Stimulated activated naive CD8-positive, alpha-beta T cell treated with anti-CD3 and anti-CD28 coated beads, Interleukin-15, Interleukin-2, amounts not matched to agents 100 ng/mL and 50 ng/mL, for 24 hours (primary cell): ENCODE data around the gene CNNM2.
"Not testable (repeated sequence)": the region's sequence is repeated elsewhere in the genome, so short reads cannot be mapped to it uniquely, and the experiment has no call there.

Source experiments
- H3K27ac Mint-ChIP-seq: one replicate; pipeline ENCODE4 v1.8.0; 2021; ENCODE audit warnings: mild to moderate bottlenecking, mixed read lengths
- H3K27me3 Mint-ChIP-seq: one replicate; pipeline ENCODE4 v1.8.0; 2021; ENCODE audit warnings: mixed read lengths
- H3K36me3 Mint-ChIP-seq: one replicate; pipeline ENCODE4 v1.8.0; 2021; ENCODE audit warnings: low read depth, mixed read lengths
- H3K4me1 Mint-ChIP-seq: one replicate; pipeline ENCODE4 v1.8.0; 2021; ENCODE audit warnings: low read depth, mixed read lengths
- H3K4me3 Mint-ChIP-seq: one replicate; pipeline ENCODE4 v1.8.0; 2021; ENCODE audit warnings: mild to moderate bottlenecking, mixed read lengths
- H3K9me3 Mint-ChIP-seq: one replicate; pipeline ENCODE4 v1.8.0; 2021; ENCODE audit warnings: mixed read lengths

CNNM2 gene

DNA sequence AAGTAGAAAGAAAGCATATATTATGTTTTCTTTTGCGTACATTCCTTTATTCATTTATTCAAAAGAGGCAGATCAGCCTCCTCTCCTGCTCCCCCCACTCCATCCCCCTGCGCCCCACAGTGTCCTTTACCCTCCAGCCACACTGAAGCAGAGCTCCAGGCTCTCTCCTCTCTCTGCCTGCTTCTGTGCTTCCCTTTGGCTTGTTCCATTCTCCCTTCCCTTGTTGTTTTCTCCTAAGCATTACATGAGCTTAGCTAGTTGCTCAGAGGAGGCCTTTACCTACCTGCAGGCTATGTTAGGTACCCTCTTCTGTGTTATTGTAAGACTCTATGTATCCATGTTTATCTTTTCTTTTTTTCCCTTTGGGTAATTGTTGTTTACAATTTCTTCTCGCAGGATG is 27.4 kb downstream of the CNNM2 start:
- Mint-ChIP-seq H3K27me3 (no peaks in the 10 kb centered on the region), H3K9me3 (no peaks in the 10 kb centered on the region), H3K27ac (no peak overlapping the region), H3K4me3 (no peak overlapping the region), H3K4me1 (no peaks in the 10 kb centered on the region), H3K36me3 (no peaks in the 10 kb centered on the region)

- Mint-ChIP-seq H3K4me1 (no peaks in the 10 kb centered on the region), H3K36me3 (no peaks in the 10 kb centered on the region), H3K4me3 (no peak overlapping the region), H3K27ac (no peak overlapping the region), H3K9me3 (no peaks in the 10 kb centered on the region), H3K27me3 (no peaks in the 10 kb centered on the region)
Observed at GRCh38 chr10:102945962-102946361, 27.9 kb downstream of the CNNM2 start.

DNA sequence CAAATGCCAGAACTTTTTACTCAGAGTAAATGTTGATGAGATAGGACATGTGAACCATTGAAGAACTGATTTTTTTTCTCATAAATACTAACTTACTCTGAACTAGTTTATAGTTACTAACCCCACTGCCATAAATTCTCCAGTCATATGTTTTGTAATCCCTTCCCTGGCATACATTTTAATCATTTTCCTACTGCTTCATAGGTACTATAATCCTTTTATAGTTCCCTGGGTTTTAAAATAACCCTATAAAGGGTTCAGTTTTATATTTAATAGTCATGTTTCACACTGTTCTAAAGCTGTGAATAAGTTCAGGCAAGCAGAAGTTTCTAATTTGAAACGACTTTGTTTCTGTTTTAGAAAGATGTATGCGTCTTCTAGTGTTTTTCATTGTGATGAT is 28.9 kb downstream of the CNNM2 start:
- Mint-ChIP-seq H3K27ac (no peak overlapping the region), H3K36me3 (no peaks in the 10 kb centered on the region), H3K27me3 (no peaks in the 10 kb centered on the region), H3K9me3 (no peaks in the 10 kb centered on the region), H3K4me3 (no peak overlapping the region), H3K4me1 (no peaks in the 10 kb centered on the region)

GRCh38 chr10:102948176-102948575 is 30.1 kb downstream of the CNNM2 start:
- H3K36me3 Mint-ChIP-seq = no peaks in the 10 kb centered on the region
- H3K4me1 Mint-ChIP-seq = no peaks in the 10 kb centered on the region
- H3K9me3 Mint-ChIP-seq = no peaks in the 10 kb centered on the region
- H3K27ac Mint-ChIP-seq = no peak overlapping the region
- no peaks in the 10 kb centered on the region for H3K27me3 Mint-ChIP-seq
- H3K4me3 Mint-ChIP-seq = no peak overlapping the region

- no peaks in the 10 kb centered on the region for H3K36me3 Mint-ChIP-seq
- H3K27me3 Mint-ChIP-seq = no peaks in the 10 kb centered on the region
- no peaks in the 10 kb centered on the region for H3K9me3 Mint-ChIP-seq
- H3K4me3 Mint-ChIP-seq = no peak overlapping the region
- H3K27ac Mint-ChIP-seq = no peak overlapping the region
- no peaks in the 10 kb centered on the region for H3K4me1 Mint-ChIP-seq
Observed at GRCh38 chr10:102948786-102949185, 30.7 kb downstream of the CNNM2 start.

DNA sequence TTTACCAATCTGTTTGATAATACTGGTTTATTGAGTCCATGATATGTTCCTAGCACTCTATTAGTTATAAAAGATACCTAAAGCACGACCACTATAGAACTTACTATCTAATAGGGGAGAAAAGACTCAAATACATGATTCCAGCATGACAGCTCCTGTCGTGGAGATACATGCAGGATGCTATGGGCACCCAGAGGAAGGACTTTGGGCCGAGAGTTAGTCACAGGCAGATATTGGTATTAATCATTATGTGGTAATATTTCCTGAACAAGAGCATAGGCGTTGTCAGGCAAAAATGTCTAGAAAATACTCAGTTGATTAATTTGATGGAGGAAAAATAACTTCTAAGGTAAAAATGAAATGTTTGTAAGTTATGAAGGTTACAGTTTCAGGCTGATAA is 31.8 kb downstream of the CNNM2 start:
- no peaks in the 10 kb centered on the region for H3K27me3 Mint-ChIP-seq
- H3K4me1 Mint-ChIP-seq = no peaks in the 10 kb centered on the region
- H3K36me3 Mint-ChIP-seq = peaks cover 2% of the 10 kb centered on the region
- H3K4me3 Mint-ChIP-seq = no peak overlapping the region
- no peaks in the 10 kb centered on the region for H3K9me3 Mint-ChIP-seq
- H3K27ac Mint-ChIP-seq = no peak overlapping the region

- Mint-ChIP-seq H3K4me1 (no peaks in the 10 kb centered on the region), H3K27me3 (no peaks in the 10 kb centered on the region), H3K36me3 (peaks cover 4% of the 10 kb centered on the region), H3K9me3 (no peaks in the 10 kb centered on the region), H3K27ac (no peak overlapping the region), H3K4me3 (no peak overlapping the region)
Observed at GRCh38 chr10:102951316-102951715, 33.2 kb downstream of the CNNM2 start.

GRCh38 chr10:102959360-102959759 is 41.3 kb downstream of the CNNM2 start:
- Mint-ChIP-seq H3K9me3 (no peaks in the 10 kb centered on the region), H3K27me3 (no peaks in the 10 kb centered on the region), H3K36me3 (peaks cover 4% of the 10 kb centered on the region), H3K4me3 (no peak overlapping the region), H3K4me1 (no peaks in the 10 kb centered on the region), H3K27ac (no peak overlapping the region)

DNA sequence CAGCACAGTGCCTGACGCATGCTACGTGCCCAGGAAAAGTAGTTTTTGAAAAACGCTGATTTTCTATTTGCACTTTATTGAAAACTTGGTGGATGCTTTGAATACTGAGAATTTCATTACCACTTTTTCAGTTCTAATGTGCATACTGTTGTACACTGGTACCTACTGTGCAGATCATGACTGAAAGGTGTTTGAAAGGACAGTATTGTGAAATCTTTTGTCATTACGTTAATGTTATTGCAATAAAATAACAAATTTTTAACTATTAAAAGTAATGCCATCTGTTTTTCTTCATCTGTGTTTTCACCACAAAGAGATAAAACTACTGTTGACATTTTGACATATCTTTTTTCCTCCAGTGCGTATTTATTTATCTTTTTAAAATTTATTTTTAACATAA is 42.1 kb downstream of the CNNM2 start:
- Mint-ChIP-seq H3K4me3 (no peak overlapping the region), H3K4me1 (no peaks in the 10 kb centered on the region), H3K27ac (no peak overlapping the region), H3K9me3 (no peaks in the 10 kb centered on the region), H3K36me3 (no peaks in the 10 kb centered on the region), H3K27me3 (no peaks in the 10 kb centered on the region)

DNA sequence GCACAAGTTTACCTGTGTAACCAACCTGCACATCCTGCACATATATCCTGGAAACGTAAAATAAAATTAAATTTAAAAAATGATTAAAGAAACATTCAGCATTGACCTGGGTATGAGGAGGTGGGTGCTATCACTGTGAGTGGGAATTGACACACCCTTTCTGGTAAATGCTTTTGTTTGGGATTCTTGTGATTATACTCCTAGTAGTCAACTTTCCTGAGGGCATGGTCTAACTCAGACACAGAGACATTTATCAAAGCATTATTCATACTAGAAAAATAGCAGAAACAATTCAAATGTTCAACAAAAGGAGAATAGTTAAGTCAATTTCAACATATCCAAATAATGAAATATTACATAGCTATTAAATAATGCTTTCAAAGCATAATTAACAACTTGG is 44.2 kb downstream of the CNNM2 start:
- H3K4me3 Mint-ChIP-seq = no peak overlapping the region
- no peaks in the 10 kb centered on the region for H3K36me3 Mint-ChIP-seq
- H3K27ac Mint-ChIP-seq = no peak overlapping the region
- no peaks in the 10 kb centered on the region for H3K4me1 Mint-ChIP-seq
- H3K9me3 Mint-ChIP-seq = no peaks in the 10 kb centered on the region
- no peaks in the 10 kb centered on the region for H3K27me3 Mint-ChIP-seq

DNA sequence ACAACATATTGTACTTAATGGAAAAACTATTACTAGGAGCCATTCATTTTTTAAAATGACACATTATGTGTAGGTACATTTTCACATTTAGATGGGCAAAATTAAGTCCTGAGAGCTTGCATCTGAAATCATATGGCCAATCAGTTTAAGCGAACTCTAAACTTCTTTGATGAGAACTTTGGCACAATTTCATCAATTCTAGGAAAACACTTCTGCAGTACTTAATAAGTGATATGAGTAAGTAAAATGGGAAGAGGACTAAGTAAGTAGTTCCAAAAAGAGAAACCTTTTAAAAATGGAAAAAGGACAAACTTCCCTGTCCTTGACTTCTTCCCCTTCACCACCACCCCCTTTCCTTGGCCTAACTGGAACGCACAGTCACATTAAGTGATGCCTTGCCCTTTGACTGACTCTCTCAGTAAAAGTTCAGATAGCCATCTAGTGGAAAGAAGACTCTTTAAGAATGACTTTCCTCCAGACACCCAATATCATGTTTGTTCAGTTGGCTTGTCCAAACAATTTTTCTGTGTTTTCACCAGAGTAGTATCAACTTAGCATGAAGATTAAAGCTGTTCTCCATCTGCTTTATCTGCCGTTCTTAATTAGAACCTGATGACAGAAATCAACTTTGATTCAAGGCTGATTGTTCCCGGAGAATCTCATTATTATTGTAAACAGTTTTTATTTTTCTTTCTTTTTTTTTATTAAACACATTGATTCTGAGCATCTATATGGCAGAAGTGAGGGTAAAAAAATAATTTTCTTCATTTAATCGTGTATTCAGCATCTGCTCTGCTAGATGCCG is 45.1 kb downstream of the CNNM2 start:
- no peaks in the 10 kb centered on the region for H3K27me3 Mint-ChIP-seq
- no peaks in the 10 kb centered on the region for H3K36me3 Mint-ChIP-seq
- H3K9me3 Mint-ChIP-seq = no peaks in the 10 kb centered on the region
- no peak overlapping the region for H3K4me3 Mint-ChIP-seq
- no peak overlapping the region for H3K27ac Mint-ChIP-seq
- H3K4me1 Mint-ChIP-seq = no peaks in the 10 kb centered on the region

DNA sequence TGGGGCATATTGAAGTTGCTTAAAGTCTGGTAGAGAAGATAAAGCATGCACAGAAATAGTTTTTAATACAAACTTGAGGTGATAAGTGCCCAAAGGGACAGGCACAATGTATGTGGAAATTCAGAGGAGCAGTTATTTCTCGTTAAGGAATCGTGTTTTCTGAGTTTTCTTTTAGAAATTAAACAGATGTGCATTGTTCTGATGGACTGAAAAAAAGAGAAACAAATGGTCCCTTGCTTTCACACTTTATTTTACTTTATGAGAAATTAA is 45.6 kb downstream of the CNNM2 start:
- no peaks in the 10 kb centered on the region for H3K4me1 Mint-ChIP-seq
- no peaks in the 10 kb centered on the region for H3K36me3 Mint-ChIP-seq
- no peaks in the 10 kb centered on the region for H3K9me3 Mint-ChIP-seq
- no peaks in the 10 kb centered on the region for H3K27me3 Mint-ChIP-seq
- H3K27ac Mint-ChIP-seq = no peak overlapping the region
- no peak overlapping the region for H3K4me3 Mint-ChIP-seq

DNA sequence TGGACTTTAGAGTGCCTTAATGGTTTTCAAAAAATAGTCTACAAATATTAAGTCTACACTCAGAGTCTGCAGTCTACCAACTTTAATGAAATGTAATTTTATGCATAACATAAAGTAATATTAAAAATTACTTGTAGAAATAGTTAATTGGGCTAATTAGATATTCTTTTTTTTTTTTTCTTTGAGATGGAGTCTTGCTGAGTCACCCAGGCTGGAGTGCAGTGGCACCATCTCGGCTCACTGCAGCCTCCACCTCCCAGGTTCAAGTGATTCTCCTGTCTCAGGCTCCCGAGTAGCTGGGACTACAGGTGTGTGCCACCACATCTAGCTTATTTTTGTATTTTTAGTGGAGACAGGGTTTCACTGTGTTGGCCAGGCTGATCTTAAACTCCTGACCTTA is 46.0 kb downstream of the CNNM2 start:
- H3K4me1 Mint-ChIP-seq, H3K27me3 Mint-ChIP-seq, H3K9me3 Mint-ChIP-seq, H3K27ac Mint-ChIP-seq, H3K36me3 Mint-ChIP-seq, H3K4me3 Mint-ChIP-seq: not testable (repeated sequence)

DNA sequence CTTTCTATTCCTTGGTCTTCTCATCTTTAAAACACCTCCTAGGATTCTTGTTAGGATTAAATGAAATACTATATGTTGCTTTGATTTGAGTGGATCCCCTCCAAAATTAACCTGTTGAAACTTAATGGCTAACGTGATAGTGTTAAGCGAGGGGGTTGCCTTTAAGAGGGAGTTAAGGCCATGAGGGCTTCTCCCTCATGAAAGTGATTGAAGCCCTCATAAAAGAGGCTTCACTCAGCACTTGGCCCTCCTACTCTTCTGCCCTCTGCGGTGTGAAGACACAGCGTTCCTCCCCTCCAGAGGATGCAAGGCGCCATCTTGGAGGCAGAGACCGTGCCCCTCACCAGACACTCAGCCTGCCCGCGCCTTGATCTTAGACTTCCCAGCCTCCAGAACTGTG is 46.6 kb downstream of the CNNM2 start:
- Mint-ChIP-seq H3K27me3 (no peaks in the 10 kb centered on the region), H3K9me3 (no peaks in the 10 kb centered on the region), H3K4me1 (no peaks in the 10 kb centered on the region), H3K27ac (no peak overlapping the region), H3K4me3 (no peak overlapping the region), H3K36me3 (no peaks in the 10 kb centered on the region)

DNA sequence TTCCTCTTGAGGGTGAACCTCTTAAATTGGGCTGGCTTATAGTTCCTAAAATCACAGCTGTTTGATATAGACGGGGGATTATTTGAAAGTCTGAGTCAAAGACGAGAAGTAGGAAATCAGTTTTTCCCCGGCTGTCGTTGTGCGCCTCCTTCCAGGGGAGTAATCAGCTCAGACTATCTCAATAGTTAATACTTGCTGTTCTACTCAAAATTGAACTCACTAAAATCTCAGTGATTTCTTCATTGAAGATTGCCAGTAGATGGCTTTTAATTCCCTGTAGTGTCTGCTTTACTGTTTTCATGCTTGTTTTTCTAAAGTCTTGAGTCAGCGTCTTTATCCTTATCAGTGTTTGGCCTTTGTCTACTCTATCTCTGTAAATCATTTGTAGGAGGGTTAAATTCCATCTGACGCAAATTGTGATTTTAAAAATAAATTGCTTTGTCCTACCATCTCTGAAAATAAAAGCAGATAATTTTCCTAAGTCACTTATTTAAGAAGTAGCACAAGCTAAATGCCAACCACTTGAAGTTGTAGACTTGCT is 47.3 kb downstream of the CNNM2 start:
- no peak overlapping the region for H3K27ac Mint-ChIP-seq
- no peaks in the 10 kb centered on the region for H3K36me3 Mint-ChIP-seq
- no peaks in the 10 kb centered on the region for H3K9me3 Mint-ChIP-seq
- H3K4me3 Mint-ChIP-seq = no peak overlapping the region
- no peaks in the 10 kb centered on the region for H3K27me3 Mint-ChIP-seq
- H3K4me1 Mint-ChIP-seq = no peaks in the 10 kb centered on the region

GRCh38 chr10:102967123-102967522 is 49.0 kb downstream of the CNNM2 start:
- Mint-ChIP-seq H3K4me3 (no peak overlapping the region), H3K36me3 (no peaks in the 10 kb centered on the region), H3K27me3 (no peaks in the 10 kb centered on the region), H3K4me1 (no peaks in the 10 kb centered on the region), H3K27ac (no peak overlapping the region), H3K9me3 (no peaks in the 10 kb centered on the region)
